Head of caudate nucleus (tissue), 42 donors: ENCODE results near the gene DDX53.

ENCODE experiments used
- DNase-seq, 42 donors: peaks; one replicate each; pipeline versions ENCODE4 v3.0.0 to v3.0.0-alpha.2; 2020 to 2021; ENCODE audit warnings: mixed read lengths in 7 of 42
- intact Hi-C: fragments of 100-400 bp; cut with DNase I; formaldehyde crosslinking; loops from one replicate; pipeline ENCODE4 v1.15.0; 2022

Gene DDX53

DNA sequence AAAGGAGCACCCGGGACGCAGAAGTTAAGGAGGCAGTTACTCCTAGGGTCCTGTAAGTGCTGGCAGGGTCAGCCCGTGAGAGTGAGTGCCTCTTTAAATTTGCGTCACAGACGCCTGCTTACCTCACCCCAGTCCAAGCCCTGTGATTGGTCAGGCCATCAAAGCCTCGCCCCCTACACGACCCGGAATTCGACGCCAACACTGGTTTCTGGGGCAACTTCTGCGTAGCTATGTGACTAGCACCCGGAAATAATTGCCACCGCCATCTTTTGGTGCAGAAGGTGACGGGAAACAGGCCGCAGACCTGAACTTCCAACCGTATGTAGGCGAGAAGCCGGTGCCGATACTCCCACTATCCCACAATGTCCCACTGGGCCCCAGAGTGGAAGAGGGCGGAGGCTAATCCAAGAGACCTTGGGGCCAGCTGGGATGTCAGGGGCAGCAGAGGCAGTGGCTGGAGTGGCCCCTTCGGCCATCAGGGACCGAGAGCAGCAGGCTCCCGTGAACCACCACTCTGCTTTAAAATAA lies at the start of gene DDX53:
TSS of gene DDX53 (plus strand) at position 265 of the 528 bp plus-strand sequence. CDS start at position 363, 98 bp downstream.
- intact Hi-C loops = no loop called here
- no peak for DNase-seq

DNA sequence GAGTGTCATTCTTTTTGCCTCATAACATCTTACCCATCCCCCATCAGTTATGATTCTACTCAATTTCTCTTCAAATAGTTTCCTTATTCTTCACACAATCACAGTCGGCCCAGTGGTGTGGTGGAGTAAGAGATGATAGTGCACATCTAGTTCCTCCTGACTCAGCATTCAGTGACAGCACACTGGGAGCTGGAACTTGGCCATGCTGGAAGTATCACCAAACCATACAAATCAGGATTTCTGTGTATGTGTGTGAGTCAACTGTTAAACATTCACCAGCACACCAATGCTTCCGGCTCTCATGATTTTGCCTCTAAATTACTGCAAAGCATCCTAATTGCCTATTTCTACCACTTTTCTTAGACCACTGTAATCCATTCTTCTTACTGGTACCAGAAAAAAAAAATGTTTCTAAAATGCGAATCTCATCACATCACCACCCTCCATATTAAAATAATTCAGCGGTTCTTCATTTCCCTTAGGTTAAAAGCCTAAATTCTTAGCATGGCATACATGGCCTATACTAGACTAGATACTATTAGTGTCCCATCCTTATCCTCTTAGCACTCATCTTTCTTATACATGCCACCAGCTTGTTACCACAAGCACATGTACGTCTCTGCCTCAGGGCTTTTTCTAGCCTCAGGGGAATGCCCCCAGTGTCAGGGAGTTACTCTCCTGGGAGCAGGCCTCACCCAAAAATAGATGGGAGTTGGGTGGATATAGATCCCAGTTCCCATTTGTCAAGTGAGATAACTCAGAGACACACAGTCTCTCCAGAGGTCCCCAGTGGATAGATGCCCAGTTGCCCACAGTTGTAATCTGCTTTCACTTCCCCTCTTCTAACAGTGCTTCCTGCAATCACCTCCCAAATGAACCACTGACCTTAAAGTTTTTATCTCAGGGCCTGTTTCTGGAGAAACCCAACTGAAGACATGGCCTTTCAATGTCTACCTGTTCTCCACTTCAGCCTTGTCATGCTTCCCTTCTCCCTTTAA lies 49.2 kb upstream of the DDX53 start:
- peak in 1 of 42 donors; percentile 35 for DNase-seq
- intact Hi-C loops = no loop called here

DNA sequence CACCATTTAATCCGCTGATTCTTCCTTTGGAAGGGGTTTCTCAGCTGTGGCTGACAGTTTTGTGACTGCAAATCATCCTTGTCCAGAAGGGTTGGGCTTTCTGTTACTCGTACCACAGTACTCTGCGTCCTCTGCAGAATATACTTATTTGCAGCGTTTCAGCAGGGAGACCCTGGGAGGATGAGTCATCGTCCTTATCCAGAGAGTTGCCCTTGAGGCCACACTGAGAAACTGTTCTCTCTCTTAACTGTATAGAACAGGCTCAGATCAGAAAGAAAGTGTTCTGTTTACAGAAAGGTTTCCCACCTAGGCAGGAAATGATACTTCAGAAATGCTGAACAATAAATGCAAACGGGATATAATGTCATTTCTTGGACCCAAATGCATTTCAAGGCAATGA lies 47.8 kb upstream of the DDX53 start:
- intact Hi-C loops = no loop called here
- DNase-seq = no peak

DNA sequence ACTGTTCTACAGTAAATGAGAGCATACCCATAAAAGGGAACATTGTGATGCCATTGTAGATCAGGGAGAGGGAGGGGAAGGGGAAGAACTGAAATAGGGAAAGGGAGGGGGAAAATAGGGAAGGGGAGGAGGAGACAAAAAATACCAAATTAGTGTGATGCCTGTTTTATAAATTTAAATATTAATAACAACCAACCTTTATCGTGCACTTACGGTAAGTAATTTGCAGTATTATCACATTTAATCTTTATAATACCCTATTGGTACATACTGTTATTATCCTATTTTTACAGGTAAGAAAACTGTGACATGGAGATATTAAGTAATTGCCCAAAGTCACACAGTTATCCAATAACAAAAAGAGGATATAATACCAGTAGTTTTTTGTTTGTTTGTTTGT lies 41.5 kb upstream of the DDX53 start:
- DNase-seq = no peak
- intact Hi-C loops = no loop called here

DNA sequence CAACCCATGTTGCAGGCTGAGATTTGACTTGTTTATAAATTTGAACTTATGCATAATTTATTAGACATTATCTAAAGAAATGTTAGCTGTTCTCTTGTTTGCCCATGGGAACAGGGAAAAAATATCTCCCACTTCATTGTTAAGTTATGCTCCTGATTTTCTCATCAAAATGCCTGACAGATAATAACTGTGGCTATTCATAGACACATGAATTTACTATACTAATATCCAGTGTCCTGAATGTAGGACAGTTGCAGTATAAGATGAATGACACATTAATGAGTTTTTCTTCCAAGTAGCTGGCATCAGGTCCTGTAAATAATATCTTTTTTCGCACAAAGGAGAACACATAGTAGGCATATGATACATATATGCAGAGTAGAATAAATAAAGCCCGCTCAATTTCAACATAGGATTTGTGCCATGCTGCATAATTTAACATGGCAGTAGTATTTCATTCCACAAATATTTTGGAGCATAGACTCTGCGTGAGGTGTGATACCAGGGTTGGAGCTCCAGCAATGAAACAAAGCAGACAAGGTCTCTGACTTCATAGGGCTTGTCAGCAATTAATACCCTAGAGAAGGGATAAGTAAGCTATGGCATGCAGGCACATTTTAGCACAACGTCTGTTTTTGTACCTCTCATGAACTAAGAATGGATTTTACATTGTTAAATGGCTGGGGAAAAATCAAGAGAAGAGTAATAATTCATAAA lies 40.4 kb upstream of the DDX53 start:
- intact Hi-C loops = no loop called here
- DNase-seq = no peak

DNA sequence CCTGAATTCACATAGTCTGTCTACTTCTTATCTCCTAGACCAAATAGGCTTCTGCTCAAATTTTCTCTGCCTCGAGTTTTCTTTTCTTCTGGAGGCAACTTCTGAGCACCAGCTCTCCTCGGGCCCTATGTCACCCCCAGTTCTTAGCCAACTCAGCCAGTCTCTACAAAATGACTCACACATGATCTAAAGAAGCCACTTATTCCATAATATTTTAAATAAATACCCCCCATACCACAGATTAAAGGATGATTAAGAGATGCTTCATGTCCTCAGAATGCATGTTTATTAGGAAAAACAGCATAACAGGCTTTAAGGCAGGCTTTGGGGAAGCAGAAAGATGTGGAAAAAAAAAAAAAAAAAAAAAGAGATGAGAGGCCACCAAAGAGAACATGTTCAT lies 36.6 kb upstream of the DDX53 start:
- intact Hi-C loops = no loop called here
- no peak for DNase-seq

DNA sequence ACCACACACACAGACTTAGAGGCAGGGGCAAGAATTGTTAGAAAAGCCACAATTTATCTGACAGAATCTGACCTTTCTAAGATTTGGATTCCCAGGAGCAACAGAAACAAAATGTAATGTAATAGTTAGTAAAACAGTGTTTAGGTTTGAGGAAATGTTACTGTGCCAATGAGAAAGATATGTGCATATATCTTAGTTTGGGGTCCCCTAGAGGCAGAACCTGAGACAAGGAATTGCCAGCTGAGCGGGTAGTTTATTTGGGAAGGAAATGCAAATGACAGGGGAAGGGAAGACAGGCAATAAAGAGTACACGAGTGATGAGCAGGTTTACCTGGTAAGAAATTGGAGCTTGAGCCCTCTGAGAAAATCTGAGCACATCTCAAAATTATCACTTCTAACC lies 31.3 kb upstream of the DDX53 start:
- DNase-seq = no peak
- intact Hi-C loops = no loop called here

DNA sequence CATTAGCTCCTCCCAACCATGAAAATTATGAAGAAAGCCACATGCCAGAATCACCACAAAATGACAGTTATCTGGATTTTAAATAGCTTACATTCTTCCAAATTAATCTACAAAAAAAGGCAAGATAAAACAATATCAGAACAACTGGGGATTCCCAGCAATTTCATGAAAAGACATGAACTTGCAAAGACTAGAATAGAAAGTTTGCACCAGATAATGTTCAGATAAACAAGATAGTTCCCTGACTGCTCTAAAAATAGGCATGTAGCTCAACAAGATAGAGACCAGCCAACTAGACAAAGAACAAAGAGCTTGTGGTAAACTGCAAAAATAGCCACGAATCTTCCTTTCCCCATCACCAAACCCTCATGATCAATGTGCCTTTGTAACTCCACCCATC lies 30.3 kb upstream of the DDX53 start:
- DNase-seq = no peak
- intact Hi-C loops = no loop called here

DNA sequence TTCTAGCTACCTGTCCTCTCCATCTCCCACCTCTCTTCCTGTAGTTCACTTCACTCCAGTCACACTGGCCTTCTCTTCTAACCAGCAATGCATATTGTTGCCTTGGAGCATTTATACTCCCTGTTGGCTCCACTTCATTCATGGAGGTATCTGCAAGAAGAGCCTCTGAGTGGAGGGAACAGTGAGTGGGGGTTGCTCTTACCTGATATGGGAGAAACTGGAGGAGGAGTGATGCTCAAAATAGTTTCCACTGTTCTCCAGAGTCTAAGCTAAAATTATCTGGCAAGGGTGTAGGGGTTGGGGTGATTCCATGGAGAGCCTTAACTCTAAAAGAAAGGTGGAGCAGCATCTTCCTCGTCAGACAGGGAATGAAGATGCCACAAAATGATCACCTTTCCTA lies 28.9 kb upstream of the DDX53 start:
- peak in 19 of 42 donors; percentile 1 to 73 (median 11) for DNase-seq
- intact Hi-C loops = no loop called here

DNA sequence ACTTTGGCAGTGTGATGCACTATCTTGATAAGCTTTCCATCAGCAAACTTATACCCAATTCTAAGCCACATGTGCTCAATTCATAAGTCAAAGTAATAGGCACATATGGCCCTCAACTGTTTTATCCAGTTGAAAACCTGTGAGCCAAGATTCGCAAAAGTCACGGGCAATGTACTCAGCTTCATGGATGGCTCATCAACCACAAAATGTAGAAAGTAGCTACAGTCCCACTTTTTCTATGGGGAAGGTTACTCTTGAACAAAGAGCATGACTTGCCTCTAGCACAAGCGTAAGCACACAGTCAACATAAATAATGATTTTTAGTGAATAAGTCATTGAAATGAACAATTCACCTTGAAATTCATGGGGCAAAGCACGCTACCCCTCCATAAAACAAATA lies 25.1 kb upstream of the DDX53 start:
- intact Hi-C loops = no loop called here
- no peak for DNase-seq

DNA sequence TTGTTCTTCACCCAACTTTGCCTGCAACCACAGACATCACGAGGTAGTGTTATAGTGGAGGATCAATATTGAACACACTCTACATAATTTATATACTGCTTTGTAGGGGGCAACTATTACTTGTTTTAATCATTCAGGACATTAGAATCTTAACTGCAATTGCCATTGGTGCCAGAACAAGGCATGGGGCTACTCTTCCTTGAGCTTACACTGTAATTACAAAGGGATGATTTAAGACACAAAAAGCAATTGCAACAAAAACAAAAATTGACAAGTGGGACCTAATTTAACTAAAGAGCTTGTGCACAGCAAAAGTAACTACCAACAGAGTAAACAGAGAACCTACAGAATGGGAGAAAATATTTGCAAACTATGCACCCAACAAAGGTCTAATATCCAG lies 24.0 kb upstream of the DDX53 start:
- intact Hi-C loops = no loop called here
- no peak for DNase-seq

DNA sequence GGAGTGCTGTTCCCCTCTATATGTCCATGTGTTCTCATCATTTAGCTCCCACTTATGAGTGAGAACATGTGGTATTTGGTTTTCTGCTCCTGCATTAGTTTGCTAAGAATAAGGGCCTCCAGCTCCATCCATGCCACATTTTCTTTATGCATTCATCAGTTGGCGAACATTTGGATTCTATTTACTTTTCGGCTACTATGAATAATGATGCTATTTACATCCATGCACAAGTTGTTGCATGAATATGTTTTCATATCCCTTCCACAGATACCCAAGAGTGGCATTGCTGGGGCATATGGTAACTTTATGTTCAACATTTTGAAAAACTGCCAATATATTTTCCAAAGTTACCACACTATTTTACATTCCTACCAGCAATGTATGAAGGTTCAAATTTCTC lies 13.8 kb upstream of the DDX53 start:
- intact Hi-C loops = no loop called here
- no peak for DNase-seq

DNA sequence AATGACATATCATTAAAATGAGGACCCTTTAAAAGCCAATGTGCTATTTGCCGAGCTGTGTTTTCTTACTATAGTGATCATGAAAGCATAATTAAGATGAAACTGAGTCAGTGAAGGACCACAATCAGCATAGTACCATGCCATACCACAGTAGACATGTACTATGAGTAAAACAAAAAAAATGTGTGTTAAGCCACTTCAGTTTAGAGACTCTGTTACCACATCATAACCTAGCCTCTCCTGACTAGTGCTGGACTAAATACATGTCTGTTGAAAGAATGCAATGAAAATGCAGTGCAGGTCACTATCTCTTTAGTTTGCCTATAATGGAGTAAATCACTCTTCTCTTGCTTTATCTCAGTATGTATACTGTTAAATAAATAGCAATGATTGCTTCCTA lies 12.3 kb upstream of the DDX53 start:
- intact Hi-C loops = no loop called here
- DNase-seq = no peak

DNA sequence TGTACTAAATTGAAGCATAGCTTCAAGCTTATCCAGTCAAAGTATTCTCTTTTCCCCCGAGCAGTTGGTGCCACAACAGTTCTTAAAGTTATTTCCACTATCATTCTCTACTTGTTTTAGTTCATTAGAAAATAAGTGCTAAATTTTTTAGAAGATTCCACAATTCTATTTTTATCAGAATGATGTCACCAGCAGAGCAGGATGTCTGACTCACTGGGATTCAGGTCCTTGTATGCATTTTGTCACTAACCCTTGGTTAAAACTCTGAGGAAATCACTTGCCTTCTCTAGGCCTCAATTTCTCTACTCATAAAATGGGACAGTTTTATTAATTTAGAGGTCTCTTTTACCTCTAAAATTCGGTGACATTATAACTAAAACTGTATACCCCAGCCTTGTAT lies 3.4 kb downstream of the DDX53 start:
- intact Hi-C loops = no loop called here
- DNase-seq = no peak

DNA sequence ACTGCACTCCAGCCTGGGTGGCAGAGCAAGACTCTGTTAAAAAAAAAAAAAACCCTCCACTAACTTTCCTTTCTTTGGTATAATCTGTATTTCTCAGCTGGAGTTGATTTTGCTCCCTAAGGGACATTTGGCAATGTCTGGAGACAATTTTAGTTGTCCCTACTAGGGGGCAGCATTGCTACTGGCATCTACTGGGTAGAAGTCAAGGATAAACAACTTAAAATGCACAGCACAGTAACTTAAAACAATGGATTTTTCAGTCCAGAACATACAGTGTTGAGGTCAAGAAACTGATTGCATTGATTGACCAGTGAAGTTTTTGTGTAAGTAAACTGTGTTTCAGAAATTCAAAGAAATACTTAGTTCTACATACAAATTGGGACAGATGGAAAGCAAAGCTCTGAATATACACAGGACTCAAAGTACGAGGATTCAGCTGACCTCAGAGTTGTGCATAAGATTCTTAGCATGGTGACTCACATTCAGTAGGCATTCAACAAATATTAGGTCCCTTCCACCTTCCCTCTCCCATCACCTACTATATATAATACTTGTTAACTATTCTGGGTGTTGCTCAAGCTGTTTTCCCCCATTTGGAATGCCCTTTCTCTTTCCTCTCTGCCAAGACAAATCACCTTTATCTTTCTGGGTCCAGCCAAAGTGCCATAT lies 8.8 kb downstream of the DDX53 start:
- intact Hi-C loops = no loop called here
- DNase-seq = peak in 3 of 42 donors; percentile 1 to 21 (median 4)

DNA sequence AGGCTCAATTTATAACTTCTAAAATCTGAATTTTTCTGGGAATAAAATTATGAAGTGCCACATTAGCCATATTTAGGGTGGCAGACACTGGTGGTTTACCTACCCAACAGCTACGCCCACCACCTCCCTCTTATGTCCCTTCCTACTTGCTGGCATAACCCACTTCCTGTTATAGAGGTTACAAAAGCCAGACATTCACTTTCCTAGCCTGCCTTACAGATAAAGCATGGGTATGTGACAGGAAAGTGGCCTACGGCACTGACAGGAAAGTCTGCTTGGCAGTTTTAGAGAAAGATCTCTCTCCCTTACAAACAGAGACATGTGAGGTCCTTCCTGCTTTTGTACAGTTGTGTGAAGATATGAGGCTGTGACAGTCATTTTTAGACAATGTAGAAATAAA lies 12.4 kb downstream of the DDX53 start:
- no peak for DNase-seq

DNA sequence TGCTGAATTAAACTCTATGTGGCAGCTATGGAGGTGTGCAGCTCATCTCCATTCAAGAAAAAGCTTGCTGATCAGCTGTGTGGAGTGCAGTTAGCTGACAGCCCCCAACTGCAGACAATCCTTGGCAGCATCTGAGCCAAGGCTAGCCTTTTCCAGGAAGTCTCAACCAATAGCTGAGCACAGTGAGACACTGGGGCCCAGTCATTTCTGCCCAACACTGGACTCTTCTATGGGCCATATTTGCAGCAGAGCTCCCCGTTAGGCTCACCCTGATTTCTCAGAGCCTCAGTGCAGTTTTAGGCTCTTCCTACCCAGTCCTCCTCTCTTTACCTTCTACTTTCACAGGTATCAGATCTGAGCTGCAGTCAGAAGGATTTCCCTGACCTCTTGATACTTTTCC lies 12.9 kb downstream of the DDX53 start:
- intact Hi-C loops = no loop called here
- no peak for DNase-seq

More for the DNA sequence above, 12.4 kb downstream of the DDX53 start:
- intact Hi-C loops = no loop called here

DNA sequence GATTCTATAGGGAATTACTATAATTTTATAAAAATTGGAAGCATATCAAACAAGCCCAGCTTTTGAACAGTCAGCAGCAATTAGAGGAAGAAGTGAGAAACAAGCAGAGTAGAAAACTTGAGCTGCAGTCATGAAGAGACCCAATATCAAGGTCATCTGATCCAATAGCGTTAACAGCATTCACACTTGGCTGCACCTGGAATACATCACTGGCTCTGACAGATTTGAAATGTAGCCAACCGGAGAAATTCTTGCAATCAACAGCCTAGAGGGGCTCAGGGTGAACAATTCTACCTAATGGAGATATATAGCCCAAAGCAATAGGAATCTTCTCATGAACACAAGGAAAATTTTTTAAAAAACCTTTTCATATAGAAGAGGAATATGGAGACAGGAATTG lies 13.6 kb downstream of the DDX53 start:
- intact Hi-C loops = no loop called here
- DNase-seq = no peak

DNA sequence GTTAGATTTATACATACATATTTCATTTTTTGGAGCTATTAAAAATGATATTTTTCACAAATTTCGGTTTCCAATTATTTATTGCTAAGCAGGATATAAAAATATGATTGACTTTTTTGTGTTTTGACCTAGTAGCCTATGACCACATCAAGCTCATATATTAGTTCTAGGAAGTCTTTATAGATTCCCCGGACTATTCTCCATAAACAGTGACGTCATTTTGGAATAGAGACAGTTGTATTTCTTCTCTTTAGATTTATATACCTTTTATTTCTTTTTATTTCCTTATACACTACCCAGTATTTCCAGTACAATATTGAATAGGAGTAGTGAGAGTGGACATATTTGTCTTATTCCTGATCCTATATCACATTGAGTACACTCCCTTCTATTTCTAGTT lies 31.8 kb downstream of the DDX53 start:
- intact Hi-C loops = no loop called here
- DNase-seq = no peak

DNA sequence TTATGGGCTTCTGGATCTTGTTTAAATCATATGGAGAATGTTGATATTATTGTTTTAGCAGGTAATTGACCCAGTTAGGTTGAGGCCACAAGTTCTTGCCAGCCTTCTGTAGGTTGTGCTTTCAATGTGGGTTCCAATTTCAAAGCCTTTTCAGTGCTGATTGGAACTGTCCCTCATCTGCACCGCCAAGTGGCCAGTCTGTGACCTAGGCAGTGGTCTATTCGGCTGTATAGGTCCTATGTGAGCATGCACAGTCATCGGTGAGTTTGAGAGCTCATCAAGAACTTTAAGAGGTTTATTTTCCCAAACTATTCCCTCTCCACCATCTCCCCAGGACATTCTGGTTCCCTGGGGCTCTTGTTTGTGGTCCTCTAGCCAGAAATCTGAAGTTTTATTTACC lies 35.7 kb downstream of the DDX53 start:
- intact Hi-C loops = no loop called here
- DNase-seq = no peak
